CD4-positive, alpha-beta memory T cell (primary cell): ENCODE data around the gene IFNLR1. TPM values are rescaled to one million over a fixed set of nuclear protein-coding genes. Genes with fewer than 3 reads are reported as not detected.

Experiments
- CTCF ChIA-PET: fragments of 350-600 bp; sonication (Branson Sonifier 250); formaldehyde crosslinking; loops from one replicate; lab custom pipeline; 2021; ENCODE audit warnings: inconsistent platforms; ENCODE audit not compliant: partially characterized antibody; lab: Charles Lee
- POLR2A ChIA-PET: fragments of 350-600 bp; sonication (Branson Sonifier 250); formaldehyde crosslinking; loops from one replicate; lab custom pipeline; 2021; ENCODE audit not compliant: partially characterized antibody; lab: Charles Lee
- DNase-seq, 5 donors: peaks; one replicate each; pipeline versions ENCODE4 v3.0.0 to v3.0.0-alpha.2; 2020 to 2022; ENCODE audit warnings: mixed read lengths in 1 of 5
- H3K27ac ChIP-seq: one replicate; pipeline ENCODE4 v1.7.0; 2013; ENCODE audit warnings: low read depth, low read length
- H3K27me3 ChIP-seq: 2 replicates; pipeline ENCODE4 v1.7.0; 2013; ENCODE audit warnings: mild to moderate bottlenecking, low read length, moderate library complexity; ENCODE audit not compliant: insufficient read depth
- H3K36me3 ChIP-seq: 2 replicates; pipeline ENCODE4 v1.7.0; 2013; ENCODE audit warnings: mild to moderate bottlenecking, low read length, moderate library complexity; ENCODE audit not compliant: insufficient read depth
- H3K4me1 ChIP-seq: 2 replicates; pipeline ENCODE4 v1.7.0; 2013; ENCODE audit warnings: mild to moderate bottlenecking, low read length, moderate library complexity; ENCODE audit not compliant: insufficient read depth
- H3K4me3 ChIP-seq, 2 donors: one replicate each; pipeline ENCODE4 v1.7.0; 2013; ENCODE audit warnings: low read length in 2 of 2, mild to moderate bottlenecking in 1 of 2
- H3K9me3 ChIP-seq, 2 donors: one replicate each; pipeline ENCODE4 v1.7.0; 2013; ENCODE audit warnings: low read length in 2 of 2, control low read depth in 1 of 2; ENCODE audit not compliant: control insufficient read depth in 1 of 2
- H3K27ac Mint-ChIP-seq, 7 donors: one replicate each; pipeline ENCODE4 v1.8.0; 2020 to 2021; ENCODE audit warnings: mixed read lengths in 7 of 7, mild to moderate bottlenecking in 6 of 7, inconsistent platforms in 3 of 7, moderate library complexity in 3 of 7
- H3K27me3 Mint-ChIP-seq, 2 donors: one replicate each; pipeline ENCODE4 v1.8.0; 2020 to 2021; ENCODE audit warnings: mixed read lengths in 2 of 2
- H3K36me3 Mint-ChIP-seq, 2 donors: one replicate each; pipeline ENCODE4 v1.8.0; 2020 to 2021; ENCODE audit warnings: mixed read lengths in 2 of 2, inconsistent platforms in 1 of 2, mild to moderate bottlenecking in 1 of 2
- H3K4me1 Mint-ChIP-seq, 4 donors: one replicate each; pipeline ENCODE4 v1.8.0; 2020 to 2021; ENCODE audit warnings: mixed read lengths in 4 of 4, mild to moderate bottlenecking in 1 of 4
- H3K4me3 Mint-ChIP-seq, 8 donors: one replicate each; pipeline ENCODE4 v1.8.0; 2020 to 2021; ENCODE audit warnings: mixed read lengths in 8 of 8, mild to moderate bottlenecking in 7 of 8, moderate library complexity in 6 of 8, inconsistent platforms in 3 of 8
- H3K9me3 Mint-ChIP-seq, 8 donors: one replicate each; pipeline ENCODE4 v1.8.0; 2020 to 2021; ENCODE audit warnings: mixed read lengths in 8 of 8, mild to moderate bottlenecking in 5 of 8, inconsistent platforms in 3 of 8, moderate library complexity in 1 of 8
- intact Hi-C: fragments of 100-400 bp; cut with micrococcal nuclease; formaldehyde crosslinking; loops from one replicate; pipeline ENCODE4 v1.15.1; 2023
- polyA plus RNA-seq, 2 donors: library from polyadenylated mRNA; unstranded; fragments of 300-500 nt; fragmentation: Illumina TruSeq; gene quantifications; one replicate each; pipeline ENCODE4 v1.2.3, GENCODE V29; 2021
- total RNA-seq, 2 experiments: library from RNA; stranded (reverse); gene quantifications; one replicate each; pipeline ENCODE4 v1.2.3, GENCODE V29; 2021

Gene IFNLR1
- total and polyA plus RNA-seq, 4 experiments from 2014 or later, result 0.88 to 4.5 (median 2.0) TPM

DNA sequence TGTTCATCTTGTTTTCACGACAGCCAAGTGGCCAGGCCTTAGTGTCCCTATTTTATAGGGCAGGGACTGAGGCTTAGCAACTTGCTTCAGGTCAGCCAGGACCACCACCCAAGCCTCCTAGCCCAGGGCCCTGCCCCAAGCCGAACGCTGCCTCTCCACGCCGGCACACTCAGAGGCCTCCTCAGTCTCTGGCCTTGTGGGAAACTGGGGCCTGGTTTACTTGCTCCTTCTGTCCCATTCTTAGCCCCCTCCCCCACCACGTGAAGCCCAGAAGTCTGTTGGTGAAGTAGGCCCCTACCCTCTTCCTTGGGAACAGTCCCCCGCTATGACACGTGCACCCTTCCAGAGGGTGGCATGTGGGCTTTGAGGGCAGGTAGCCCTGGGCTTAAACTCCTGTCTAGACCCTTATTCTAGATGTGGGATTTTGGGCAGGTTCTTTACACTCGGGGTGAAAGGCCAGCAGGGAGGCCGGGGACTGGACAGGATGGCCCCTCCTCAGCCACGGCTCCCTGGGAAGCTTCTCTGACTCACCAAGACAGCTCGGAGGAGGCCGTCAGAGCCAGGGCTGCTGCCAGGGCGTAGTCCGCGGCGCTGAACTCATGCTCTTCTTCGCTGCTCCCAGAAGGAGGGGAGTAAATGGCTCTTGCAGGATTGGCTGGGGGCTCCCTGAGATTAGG, 79.5 kb downstream of the IFNLR1 start:
- Mint-ChIP-seq H3K4me1 (peaks cover 3 to 7% (median 5%) of the 10 kb centered on the region in 4 donors), H3K27ac (peak overlapping the region in 1 of 7 donors; percentile 25), H3K4me3 (no peak overlapping the region), H3K27me3 (peaks cover 0 to 4% of the 10 kb centered on the region in 2 donors), H3K36me3 (no peaks in the 10 kb centered on the region), H3K9me3 (no peaks in the 10 kb centered on the region)
- DNase-seq, result no peak
- no peaks in the 10 kb centered on the region for H3K9me3 ChIP-seq
- no peak overlapping the region for H3K27ac ChIP-seq
- H3K4me3 ChIP-seq, result no peak overlapping the region
- ChIA-PET POLR2A (no interaction called here), CTCF (no interaction called here)
- no peaks in the 10 kb centered on the region for H3K36me3 ChIP-seq
- intact Hi-C loops, result no loop called here
- H3K27me3 ChIP-seq, result no peaks in the 10 kb centered on the region
- H3K4me1 ChIP-seq, result peaks cover 3% of the 10 kb centered on the region

DNA sequence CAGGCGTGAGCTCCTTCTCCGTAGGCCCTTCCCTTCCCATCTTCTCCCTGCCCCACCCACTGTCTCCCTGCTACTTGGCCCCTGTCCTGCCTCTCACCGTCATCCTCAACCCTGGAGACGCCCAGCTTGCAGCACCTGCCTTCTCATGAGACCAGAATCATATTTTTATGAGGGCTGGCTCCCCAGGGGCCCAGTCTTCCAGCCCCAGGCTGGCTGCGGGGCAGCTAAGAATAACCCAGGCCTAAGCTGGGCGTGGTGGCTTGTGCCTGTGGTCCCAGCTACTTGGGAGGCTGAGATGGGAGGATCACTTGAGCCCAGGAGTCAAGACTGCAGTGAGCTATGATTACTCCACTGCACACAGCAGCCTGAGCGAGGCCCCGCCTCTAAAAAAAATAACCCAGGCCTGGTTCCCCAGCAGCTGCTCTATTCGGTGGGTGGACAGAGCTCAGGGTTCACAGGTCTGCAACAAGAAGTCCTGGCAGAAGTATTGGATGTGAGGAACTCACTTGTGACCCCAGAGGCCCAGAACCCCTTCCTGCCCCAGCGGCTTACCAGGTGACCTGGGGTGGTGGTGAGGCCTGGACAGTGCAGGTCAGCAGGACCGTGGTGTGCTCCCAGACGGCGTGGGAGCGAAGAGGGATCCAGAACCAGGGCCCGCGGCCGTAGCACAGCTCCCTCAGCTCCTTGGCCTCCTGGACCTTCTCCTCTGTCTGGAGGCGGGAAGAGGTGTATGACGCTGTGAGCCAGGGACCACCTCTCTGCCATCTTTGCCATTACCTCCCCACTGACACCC, 81.5 kb downstream of the IFNLR1 start:
- Mint-ChIP-seq H3K4me1 (no peaks in the 10 kb centered on the region), H3K27ac (no peak overlapping the region), H3K36me3 (no peaks in the 10 kb centered on the region), H3K9me3 (no peaks in the 10 kb centered on the region), H3K4me3 (no peak overlapping the region), H3K27me3 (no peaks in the 10 kb centered on the region)
- no peaks in the 10 kb centered on the region for H3K36me3 ChIP-seq
- CTCF ChIA-PET, result no interaction called here
- POLR2A ChIA-PET, result no interaction called here
- H3K4me1 ChIP-seq, result no peaks in the 10 kb centered on the region
- no peak overlapping the region for H3K4me3 ChIP-seq
- no peaks in the 10 kb centered on the region for H3K27me3 ChIP-seq
- H3K27ac ChIP-seq, result no peak overlapping the region
- DNase-seq, result no peak
- no peaks in the 10 kb centered on the region for H3K9me3 ChIP-seq
- intact Hi-C loops, result no loop called here

- Mint-ChIP-seq H3K36me3 (no peaks in the 10 kb centered on the region), H3K9me3 (no peaks in the 10 kb centered on the region), H3K27me3 (no peaks in the 10 kb centered on the region), H3K27ac (no peak overlapping the region), H3K4me1 (no peaks in the 10 kb centered on the region), H3K4me3 (no peak overlapping the region)
- Histone ChIP-seq H3K4me3 (no peak overlapping the region), H3K36me3 (no peaks in the 10 kb centered on the region), H3K9me3 (no peaks in the 10 kb centered on the region), H3K27ac (no peak overlapping the region), H3K27me3 (no peaks in the 10 kb centered on the region), H3K4me1 (no peaks in the 10 kb centered on the region)
- DNase-seq, result no peak
- ChIA-PET POLR2A (no interaction called here), CTCF (no interaction called here)
- intact Hi-C loops, result no loop called here
Measured at GRCh38 chr1:24104854-24105253, 82.2 kb downstream of the IFNLR1 start.

Other genes starting within 250 kb of the IFNLR1 start
- 100 to 1,000 TPM; 156 to 160 TPM for gene PNRC2, start 227.5 kb downstream of the IFNLR1 start, total RNA-seq
- 100 to 1,000 TPM; 127 to 140 TPM for gene PNRC2, start 227.5 kb downstream of the IFNLR1 start, polyA plus RNA-seq
- 100 to 1,000 TPM; 163 to 169 TPM for gene SRSF10, start 207.0 kb downstream of the IFNLR1 start, total RNA-seq
- gene SRSF10, start 207.0 kb downstream of the IFNLR1 start, polyA plus RNA-seq, result 100 to 1,000 TPM; 109 to 111 TPM
- gene MYOM3, start 75.2 kb downstream of the IFNLR1 start, total RNA-seq, result not detected
- not detected for gene MYOM3, start 75.2 kb downstream of the IFNLR1 start, polyA plus RNA-seq
- not detected for gene IL22RA1, start 44.1 kb downstream of the IFNLR1 start, total RNA-seq
- gene IL22RA1, start 44.1 kb downstream of the IFNLR1 start, polyA plus RNA-seq, result not detected
- not detected for gene GRHL3, start 132.1 kb upstream of the IFNLR1 start, total RNA-seq
- not detected for gene GRHL3, start 132.1 kb upstream of the IFNLR1 start, polyA plus RNA-seq
- gene STPG1, start 226.5 kb upstream of the IFNLR1 start, total RNA-seq, result 1 to 10 TPM; 4.2 to 4.9 TPM
- gene STPG1, start 226.5 kb upstream of the IFNLR1 start, polyA plus RNA-seq, result 1 to 10 TPM; 3.1 to 3.5 TPM
- 10 to 100 TPM; 52.8 to 53.2 TPM for gene NIPAL3, start 228.5 kb upstream of the IFNLR1 start, total RNA-seq
- gene NIPAL3, start 228.5 kb upstream of the IFNLR1 start, polyA plus RNA-seq, result 10 to 100 TPM; 74.5 to 88.6 TPM